ENCODE results near the gene ZNF263. TPM values are rescaled to one million over a fixed set of nuclear protein-coding genes. Genes with fewer than 3 reads are reported as not detected.
A peak's percentile ranks its signal among the peaks of the same experiment; 100 is the strongest.

Gene ZNF263
- total and polyA plus RNA-seq, 9 of the 15 experiments (the other 6 are each of a cell fraction or from before 2014, with no cell fraction given) = 4.6 to 48.3 (median 31.8) TPM

GRCh38 chr16:3321816-3322215 lies 38.5 kb downstream of the ZNF263 start:
- intact Hi-C loops (cut with micrococcal nuclease) = no loop called here
- ChIA-PET POLR2A (interaction anchor here (0.6 to 0.8 kb wide), 3 partner anchors 39 to 290 kb away, joined by 3 to 4 read pairs (median 4); partner anchors contain the start of gene ZNF174), CTCF (ENCODE audit: low intra/inter-chr PET ratio) (no interaction called here)
- Histone ChIP-seq H3K4me2 (ENCODE audit: insufficient read depth, low read length) (no peak overlapping the region), H3K9ac (ENCODE audit: insufficient read depth in 1 of 2, low read depth in 2 of 2, low read length in 2 of 2) (no peak overlapping the region), H3K27me3 (ENCODE audit: control insufficient read depth in 2 of 2, insufficient read depth in 2 of 2, low read length in 2 of 2) (peaks cover 0 to 5% of the 10 kb centered on the region in 2 experiments; a peak in 2 of 5 replicates), H3K9me3 (replicated peaks; ENCODE audit: control insufficient read depth, insufficient read depth, low read depth, low read length) (peaks cover 13% of the 10 kb centered on the region), H3K36me3 (ENCODE audit: control insufficient read depth, insufficient read depth, low read length) (peaks cover 13% of the 10 kb centered on the region; the same call in 2 of the 3 replicates), H3K4me3 (no peak overlapping the region), H4K20me1 (replicated peaks; ENCODE audit: control insufficient read depth, insufficient read depth, low read length) (no peaks in the 10 kb centered on the region), H3K27ac (ENCODE audit: extremely low read depth, low read depth, low read length) (no peak overlapping the region), H2AFZ (ENCODE audit: low read depth, low read length) (no peak overlapping the region), H3K9me1 (ENCODE audit: control insufficient read depth, insufficient read depth, low read length) (no peaks in the 10 kb centered on the region), H3K4me1 (replicated peaks in 1 of 2; ENCODE audit: control insufficient read depth in 2 of 2, insufficient read depth in 2 of 2, low read length in 2 of 2) (no peaks in the 10 kb centered on the region), H3K79me2 (ENCODE audit: control insufficient read depth, insufficient read depth, low read length) (no peaks in the 10 kb centered on the region)
- BruUV-seq (replicated peaks) = no TSS peak
- 2% methylated on average over 2 of the region's 2 CpGs for WGBS (ENCODE audit: insufficient coverage, low coverage, missing lambda C conversion rate)
- in situ Hi-C loops (cut with MboI) = no loop called here
- TF ChIP-seq GTF2F1 (IDR thresholded peaks at IDR 0.05; ENCODE audit: low read depth, low read length) = no peak
- TF ChIP-seq NFE2 (IDR thresholded peaks at IDR 0.05; ENCODE audit: low read depth) = peak; percentile 44
- FAIRE-seq (no peak), DNase-seq (ENCODE audit: extremely low read depth in 1 of 4, low spot score in 3 of 4) (no peak), ATAC-seq (no peak)

- CTCF ChIA-PET (ENCODE audit: low intra/inter-chr PET ratio) = no interaction called here
Measured at GRCh38 chr16:3327514-3327913, 44.2 kb downstream of the ZNF263 start.

More at GRCh38 chr16:3327514-3327913, 44.2 kb downstream of the ZNF263 start:
- peaks cover 4 to 5% of the 10 kb centered on the region in 2 experiments; a peak in 3 of 5 replicates for H3K27me3 ChIP-seq (ENCODE audit: control insufficient read depth in 2 of 2, insufficient read depth in 2 of 2, low read length in 2 of 2)
- TF ChIP-seq SMAD3 (CRISPR knock-in tag; conservative IDR thresholded peaks at IDR 0.05) = no peak
- no peak for TF ChIP-seq SRF (CRISPR knock-in tag; IDR thresholded peaks at IDR 0.05)
- TF ChIP-seq HNRNPUL1 (IDR thresholded peaks at IDR 0.05; ENCODE audit: low read length) = no peak
- TF ChIP-seq CC2D1A (IDR thresholded peaks at IDR 0.05) = no peak
- no peak for FAIRE-seq
- no peaks in the 10 kb centered on the region for H3K9me3 ChIP-seq (replicated peaks; ENCODE audit: control insufficient read depth, insufficient read depth, low read depth, low read length)
- DNase-seq (ENCODE audit: extremely low read depth in 1 of 4, low spot score in 3 of 4) = peak in 1 of 4 experiments; percentile 2
- H3K9ac ChIP-seq (ENCODE audit: insufficient read depth in 1 of 2, low read depth in 2 of 2, low read length in 2 of 2) = no peak overlapping the region
- whole genome bisulfite sequencing (ENCODE audit: insufficient coverage, low coverage, missing lambda C conversion rate) = 3% methylated on average over 4 of the region's 4 CpGs
- H3K9me1 ChIP-seq (ENCODE audit: control insufficient read depth, insufficient read depth, low read length) = no peaks in the 10 kb centered on the region
- H3K4me1 ChIP-seq (replicated peaks in 1 of 2; ENCODE audit: control insufficient read depth in 2 of 2, insufficient read depth in 2 of 2, low read length in 2 of 2) = no peaks in the 10 kb centered on the region; a peak in 1 of 5 replicates
- POLR2A ChIA-PET = interaction anchor here (0.5 to 0.7 kb wide), 2 partner anchors 10 to 13 kb away, joined by 3 to 5 read pairs; no protein-coding TSS in a partner anchor
- no peak overlapping the region for H3K4me3 ChIP-seq
- no peak overlapping the region for H3K27ac ChIP-seq (ENCODE audit: extremely low read depth, low read depth, low read length)
- H3K36me3 ChIP-seq (ENCODE audit: control insufficient read depth, insufficient read depth, low read length) = no peaks in the 10 kb centered on the region
- ATAC-seq = no peak
- no peak overlapping the region for H3K4me2 ChIP-seq (ENCODE audit: insufficient read depth, low read length)
- BruUV-seq (replicated peaks) = no TSS peak
- H4K20me1 ChIP-seq (replicated peaks; ENCODE audit: control insufficient read depth, insufficient read depth, low read length) = no peaks in the 10 kb centered on the region
- H3K79me2 ChIP-seq (ENCODE audit: control insufficient read depth, insufficient read depth, low read length) = no peaks in the 10 kb centered on the region
- no peak overlapping the region for H2AFZ ChIP-seq (ENCODE audit: low read depth, low read length)
- in situ Hi-C loops (cut with MboI) (no loop called here), intact Hi-C loops (cut with micrococcal nuclease) (no loop called here)
